HEK293 (cell line): ENCODE results near the gene ENOSF1.
A peak's percentile ranks its signal among the peaks of the same experiment; 100 is the strongest.

Source experiments
- GLIS1 ChIP-seq: fragments of 450-650 bp; formaldehyde crosslinking; IDR thresholded peaks from 2 replicates; pipeline ENCODE4 v1.5.1; 2016; ENCODE audit warnings: missing biosample characterization, missing genetic modification characterization
- GLIS2 ChIP-seq: fragments of 450-650 bp; formaldehyde crosslinking; IDR thresholded peaks from 2 replicates; pipeline ENCODE4 v1.5.1; 2016; ENCODE audit warnings: missing biosample characterization, missing genetic modification characterization
- HOXA7 ChIP-seq: sonication (generic); formaldehyde crosslinking; IDR thresholded peaks from 2 replicates; pipeline ENCODE4 v1.8.1; 2022; ENCODE audit warnings: missing genetic modification reagents, borderline replicate concordance
- IKZF3 ChIP-seq: fragments of 450-650 bp; IDR thresholded peaks from 2 replicates; pipeline ENCODE4 v1.5.0; 2018; ENCODE audit warnings: missing biosample characterization, mild to moderate bottlenecking, missing genetic modification characterization, moderate library complexity
- KLF1 ChIP-seq: fragments of 450-650 bp; formaldehyde crosslinking; IDR thresholded peaks from 2 replicates; pipeline ENCODE4 v1.5.1; 2016; ENCODE audit warnings: missing biosample characterization, missing genetic modification characterization
- KLF16 ChIP-seq: fragments of 450-650 bp; formaldehyde crosslinking; IDR thresholded peaks from 2 replicates; pipeline ENCODE4 v1.5.1; 2017; ENCODE audit warnings: missing biosample characterization, missing genetic modification characterization
- KLF8 ChIP-seq: fragments of 450-650 bp; formaldehyde crosslinking; IDR thresholded peaks from 2 replicates; pipeline ENCODE4 v1.5.1; 2016; ENCODE audit warnings: missing biosample characterization, missing genetic modification characterization
- KLF9 ChIP-seq: fragments of 450-650 bp; formaldehyde crosslinking; IDR thresholded peaks from 2 replicates; pipeline ENCODE4 v1.5.1; 2016; ENCODE audit warnings: missing biosample characterization, missing genetic modification characterization, low read depth
- MEIS1 ChIP-seq: sonication (generic); formaldehyde crosslinking; IDR thresholded peaks from 2 replicates; pipeline ENCODE4 v1.8.1; 2022; ENCODE audit warnings: missing genetic modification reagents, mild to moderate bottlenecking, borderline replicate concordance
- OSR2 ChIP-seq: fragments of 450-650 bp; formaldehyde crosslinking; IDR thresholded peaks from 2 replicates; pipeline ENCODE4 v1.5.1; 2016; ENCODE audit warnings: missing biosample characterization, missing genetic modification characterization
- SP2 ChIP-seq: fragments of 450-650 bp; formaldehyde crosslinking; IDR thresholded peaks from 2 replicates; pipeline ENCODE4 v1.5.1; 2016; ENCODE audit warnings: missing biosample characterization, missing genetic modification characterization
- SP3 ChIP-seq: fragments of 450-650 bp; formaldehyde crosslinking; IDR thresholded peaks from 2 replicates; pipeline ENCODE4 v1.5.1; 2016; ENCODE audit warnings: missing biosample characterization, missing genetic modification characterization
- ZBTB26 ChIP-seq: fragments of 450-650 bp; formaldehyde crosslinking; optimal IDR thresholded peaks from 2 replicates; pipeline ENCODE3; 2016; ENCODE audit warnings: missing biosample characterization, mild to moderate bottlenecking, missing genetic modification characterization
- ZBTB8A ChIP-seq: fragments of 450-650 bp; formaldehyde crosslinking; IDR thresholded peaks from 2 replicates; pipeline ENCODE4 v1.5.1; 2016; ENCODE audit warnings: missing biosample characterization, missing genetic modification characterization
- ZEB2 ChIP-seq: fragments of 450-650 bp; formaldehyde crosslinking; IDR thresholded peaks from 2 replicates; pipeline ENCODE4 v1.5.1; 2016; ENCODE audit warnings: missing biosample characterization, missing genetic modification characterization
- ZFHX2 ChIP-seq: fragments of 450-650 bp; formaldehyde crosslinking; conservative IDR thresholded peaks from 2 replicates; pipeline ENCODE4 v1.5.1; 2016; ENCODE audit warnings: missing biosample characterization, missing genetic modification characterization
- ZNF133 ChIP-seq: fragments of 450-650 bp; formaldehyde crosslinking; IDR thresholded peaks from 2 replicates; pipeline ENCODE4 v1.5.1; 2016; ENCODE audit warnings: missing biosample characterization, missing genetic modification characterization
- ZNF324 ChIP-seq: fragments of 450-650 bp; formaldehyde crosslinking; IDR thresholded peaks from 2 replicates; pipeline ENCODE4 v1.5.1; 2016; ENCODE audit warnings: missing biosample characterization, missing genetic modification characterization
- ZNF350 ChIP-seq: fragments of 450-650 bp; formaldehyde crosslinking; IDR thresholded peaks from 2 replicates; pipeline ENCODE4 v1.5.0; 2017; ENCODE audit warnings: missing biosample characterization, mild to moderate bottlenecking, missing genetic modification characterization
- ZNF600 ChIP-seq: fragments of 450-650 bp; formaldehyde crosslinking; IDR thresholded peaks from 2 replicates; pipeline ENCODE4 v1.5.1; 2016; ENCODE audit warnings: missing biosample characterization, missing genetic modification characterization
- ZNF610 ChIP-seq: fragments of 450-650 bp; formaldehyde crosslinking; IDR thresholded peaks from 2 replicates; pipeline ENCODE4 v1.5.1; 2016; ENCODE audit warnings: missing biosample characterization, missing genetic modification characterization, borderline replicate concordance
- ZNF639 ChIP-seq: fragments of 450-650 bp; formaldehyde crosslinking; IDR thresholded peaks from 2 replicates; pipeline ENCODE4 v1.5.1; 2016; ENCODE audit warnings: missing biosample characterization, missing genetic modification characterization
- ZNF645 ChIP-seq: fragments of 450-650 bp; formaldehyde crosslinking; IDR thresholded peaks from 2 replicates; pipeline ENCODE4; 2016; ENCODE audit warnings: missing biosample characterization, missing genetic modification characterization
- ZNF660 ChIP-seq: fragments of 450-650 bp; IDR thresholded peaks from 2 replicates; pipeline ENCODE4 v1.5.1; 2018; ENCODE audit warnings: missing biosample characterization, mild to moderate bottlenecking, missing genetic modification characterization
- ZNF692 ChIP-seq: fragments of 450-650 bp; formaldehyde crosslinking; IDR thresholded peaks from 2 replicates; pipeline ENCODE4 v1.5.1; 2016; ENCODE audit warnings: missing biosample characterization, missing genetic modification characterization
- ZSCAN30 ChIP-seq: fragments of 450-650 bp; IDR thresholded peaks from 2 replicates; pipeline ENCODE4 v1.5.1; 2018; ENCODE audit warnings: missing biosample characterization, mild to moderate bottlenecking, missing genetic modification characterization, moderate library complexity
- TF ChIP-seq, protein P1 (sequence below): fragments of 450-650 bp; formaldehyde crosslinking; IDR thresholded peaks from 2 replicates; pipeline ENCODE4 v1.5.1; 2016; ENCODE audit warnings: missing biosample characterization, missing genetic modification characterization
- TF ChIP-seq, protein P2 (sequence below): fragments of 450-650 bp; formaldehyde crosslinking; IDR thresholded peaks from 2 replicates; pipeline ENCODE4 v1.5.1; 2017; ENCODE audit warnings: missing biosample characterization, missing genetic modification characterization
- TF ChIP-seq, protein P3 (sequence below): sonication (generic); formaldehyde crosslinking; IDR thresholded peaks from 2 replicates; pipeline ENCODE4 v1.8.1; 2022; ENCODE audit warnings: mild to moderate bottlenecking, moderate library complexity, missing genetic modification reagents

The ENOSF1 gene

GRCh38 chr18:657311-658000 is 55.0 kb downstream of the ENOSF1 start, which contains the start of gene TYMS (continued):
- TF ChIP-seq KLF9 (tag by site-specific recombination) (peak; percentile 76), ZNF660 (tag by site-specific recombination) (peak; percentile 78), ZEB2 (tag by site-specific recombination) (peak; percentile 58), ZNF645 (tag by site-specific recombination) (no peak), ZNF692 (tag by site-specific recombination) (peak; percentile 58), OSR2 (no peak), GLIS2 (peak; percentile 89), ZNF133 (peak; percentile 27; the same call in 1 of the 2 replicates), SP2 (tag by site-specific recombination) (peak; percentile 59), ZBTB26 (peak; percentile 83), GLIS1 (tag by site-specific recombination) (peak; percentile 42; the same call in 1 of the 2 replicates), MEIS1 (peak; percentile 31; the same call in 1 of the 2 replicates), ZFHX2 (tag by site-specific recombination) (0 out of 2 replicates have a peak, but pooled peaks have one; percentile 24), KLF16 (tag by site-specific recombination) (peak; percentile 78), ZNF610 (tag by site-specific recombination) (peak; percentile 53; the same call in 1 of the 2 replicates), IKZF3 (tag by site-specific recombination) (peak; percentile 91), KLF1 (tag by site-specific recombination) (peak; percentile 83), ZBTB8A (tag by site-specific recombination) (peak; percentile 73), ZNF600 (tag by site-specific recombination) (peak; percentile 44), ZSCAN30 (peak; percentile 95), SP3 (tag by site-specific recombination) (peak; percentile 71), ZNF324 (0 out of 2 replicates have a peak, but pooled peaks have one; percentile 43), ZNF350 (tag by site-specific recombination) (no peak), HOXA7 (CRISPR knock-in tag) (0 out of 2 replicates have a peak, but pooled peaks have one; percentile 42), KLF8 (tag by site-specific recombination) (peak; percentile 60), ZNF639 (0 out of 2 replicates have a peak, but pooled peaks have one; percentile 18)
- TF ChIP-seq, protein P1, sequence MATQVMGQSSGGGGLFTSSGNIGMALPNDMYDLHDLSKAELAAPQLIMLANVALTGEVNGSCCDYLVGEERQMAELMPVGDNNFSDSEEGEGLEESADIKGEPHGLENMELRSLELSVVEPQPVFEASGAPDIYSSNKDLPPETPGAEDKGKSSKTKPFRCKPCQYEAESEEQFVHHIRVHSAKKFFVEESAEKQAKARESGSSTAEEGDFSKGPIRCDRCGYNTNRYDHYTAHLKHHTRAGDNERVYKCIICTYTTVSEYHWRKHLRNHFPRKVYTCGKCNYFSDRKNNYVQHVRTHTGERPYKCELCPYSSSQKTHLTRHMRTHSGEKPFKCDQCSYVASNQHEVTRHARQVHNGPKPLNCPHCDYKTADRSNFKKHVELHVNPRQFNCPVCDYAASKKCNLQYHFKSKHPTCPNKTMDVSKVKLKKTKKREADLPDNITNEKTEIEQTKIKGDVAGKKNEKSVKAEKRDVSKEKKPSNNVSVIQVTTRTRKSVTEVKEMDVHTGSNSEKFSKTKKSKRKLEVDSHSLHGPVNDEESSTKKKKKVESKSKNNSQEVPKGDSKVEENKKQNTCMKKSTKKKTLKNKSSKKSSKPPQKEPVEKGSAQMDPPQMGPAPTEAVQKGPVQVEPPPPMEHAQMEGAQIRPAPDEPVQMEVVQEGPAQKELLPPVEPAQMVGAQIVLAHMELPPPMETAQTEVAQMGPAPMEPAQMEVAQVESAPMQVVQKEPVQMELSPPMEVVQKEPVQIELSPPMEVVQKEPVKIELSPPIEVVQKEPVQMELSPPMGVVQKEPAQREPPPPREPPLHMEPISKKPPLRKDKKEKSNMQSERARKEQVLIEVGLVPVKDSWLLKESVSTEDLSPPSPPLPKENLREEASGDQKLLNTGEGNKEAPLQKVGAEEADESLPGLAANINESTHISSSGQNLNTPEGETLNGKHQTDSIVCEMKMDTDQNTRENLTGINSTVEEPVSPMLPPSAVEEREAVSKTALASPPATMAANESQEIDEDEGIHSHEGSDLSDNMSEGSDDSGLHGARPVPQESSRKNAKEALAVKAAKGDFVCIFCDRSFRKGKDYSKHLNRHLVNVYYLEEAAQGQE (tag by site-specific recombination): no peak
- TF ChIP-seq, protein P2, sequence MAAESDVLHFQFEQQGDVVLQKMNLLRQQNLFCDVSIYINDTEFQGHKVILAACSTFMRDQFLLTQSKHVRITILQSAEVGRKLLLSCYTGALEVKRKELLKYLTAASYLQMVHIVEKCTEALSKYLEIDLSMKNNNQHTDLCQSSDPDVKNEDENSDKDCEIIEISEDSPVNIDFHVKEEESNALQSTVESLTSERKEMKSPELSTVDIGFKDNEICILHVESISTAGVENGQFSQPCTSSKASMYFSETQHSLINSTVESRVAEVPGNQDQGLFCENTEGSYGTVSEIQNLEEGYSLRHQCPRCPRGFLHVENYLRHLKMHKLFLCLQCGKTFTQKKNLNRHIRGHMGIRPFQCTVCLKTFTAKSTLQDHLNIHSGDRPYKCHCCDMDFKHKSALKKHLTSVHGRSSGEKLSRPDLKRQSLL: peak; percentile 90
- TF ChIP-seq, protein P3, sequence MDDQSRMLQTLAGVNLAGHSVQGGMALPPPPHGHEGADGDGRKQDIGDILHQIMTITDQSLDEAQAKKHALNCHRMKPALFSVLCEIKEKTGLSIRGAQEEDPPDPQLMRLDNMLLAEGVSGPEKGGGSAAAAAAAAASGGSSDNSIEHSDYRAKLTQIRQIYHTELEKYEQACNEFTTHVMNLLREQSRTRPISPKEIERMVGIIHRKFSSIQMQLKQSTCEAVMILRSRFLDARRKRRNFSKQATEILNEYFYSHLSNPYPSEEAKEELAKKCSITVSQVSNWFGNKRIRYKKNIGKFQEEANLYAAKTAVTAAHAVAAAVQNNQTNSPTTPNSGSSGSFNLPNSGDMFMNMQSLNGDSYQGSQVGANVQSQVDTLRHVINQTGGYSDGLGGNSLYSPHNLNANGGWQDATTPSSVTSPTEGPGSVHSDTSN (CRISPR knock-in tag): peak; percentile 96
